Measurements from ENCODE around the gene EIF3F. TPM values are rescaled to one million over a fixed set of nuclear protein-coding genes. Genes with fewer than 3 reads are reported as not detected.

The EIF3F gene
- total RNA-seq, 1 donor from 2014 or later = 257 TPM

- no peak overlapping the region for H3K4me2 ChIP-seq
- TF ChIP-seq EZH2 (IDR thresholded peaks at IDR 0.05) = no peak
- no peak for TF ChIP-seq CTCF (IDR thresholded peaks at IDR 0.05)
- TF ChIP-seq EZH2phosphoT487 (IDR thresholded peaks at IDR 0.05) = no peak
- H3K79me2 ChIP-seq (ENCODE audit: low read depth) = no peaks in the 10 kb centered on the region
- H3K4me3 Mint-ChIP-seq = no peak overlapping the region
- peaks cover 5% of the 10 kb centered on the region for H3K4me1 Mint-ChIP-seq
- no peak overlapping the region for H3K4me3 ChIP-seq
- no peak overlapping the region for H2AFZ ChIP-seq (replicated peaks)
- no peak overlapping the region for H3K27ac Mint-ChIP-seq
- H3K9me3 ChIP-seq (ENCODE audit: low read depth) = no peaks in the 10 kb centered on the region
- no peaks in the 10 kb centered on the region for H3F3A ChIP-seq (ENCODE audit: low read depth)
- H3K27me3 ChIP-seq = peaks cover 44% of the 10 kb centered on the region
- no peak overlapping the region for H3K27ac ChIP-seq
- peaks cover 12% of the 10 kb centered on the region for H3K27me3 Mint-ChIP-seq (ENCODE audit: insufficient read depth, low read depth)
- H3K36me3 ChIP-seq = no peaks in the 10 kb centered on the region
- peaks cover 9% of the 10 kb centered on the region for H4K20me1 ChIP-seq (ENCODE audit: low read depth)
- H3K9me3 Mint-ChIP-seq = no peaks in the 10 kb centered on the region
- DNase-seq (ENCODE audit: low spot score) = no peak
- H3K9ac ChIP-seq = no peak overlapping the region
- H3K36me3 Mint-ChIP-seq = no peaks in the 10 kb centered on the region
- no peaks in the 10 kb centered on the region for H3K4me1 ChIP-seq
Measured at GRCh38 chr11:8025123-8025522, 38.0 kb downstream of the EIF3F start.

GRCh38 chr11:8025816-8026215, 38.7 kb downstream of the EIF3F start:
- DNase-seq (ENCODE audit: low spot score) = no peak
- no peak overlapping the region for H3K4me3 Mint-ChIP-seq
- Histone ChIP-seq H3K4me1 (no peaks in the 10 kb centered on the region), H3K27ac (no peak overlapping the region), H3K27me3 (peaks cover 43% of the 10 kb centered on the region), H3F3A (ENCODE audit: low read depth) (no peaks in the 10 kb centered on the region), H3K36me3 (no peaks in the 10 kb centered on the region), H3K9ac (no peak overlapping the region), H2AFZ (replicated peaks) (no peak overlapping the region), H3K4me3 (no peak overlapping the region), H3K4me2 (no peak overlapping the region), H3K9me3 (ENCODE audit: low read depth) (no peaks in the 10 kb centered on the region), H4K20me1 (ENCODE audit: low read depth) (peaks cover 2% of the 10 kb centered on the region), H3K79me2 (ENCODE audit: low read depth) (no peaks in the 10 kb centered on the region)
- no peak overlapping the region for H3K27ac Mint-ChIP-seq
- H3K27me3 Mint-ChIP-seq (ENCODE audit: insufficient read depth, low read depth) = peaks cover 7% of the 10 kb centered on the region
- H3K4me1 Mint-ChIP-seq = peaks cover 1% of the 10 kb centered on the region
- H3K9me3 Mint-ChIP-seq = no peaks in the 10 kb centered on the region
- no peaks in the 10 kb centered on the region for H3K36me3 Mint-ChIP-seq
- TF ChIP-seq EZH2 (IDR thresholded peaks at IDR 0.05) (no peak), CTCF (IDR thresholded peaks at IDR 0.05) (no peak), EZH2phosphoT487 (IDR thresholded peaks at IDR 0.05) (no peak)

- Histone ChIP-seq H3F3A (ENCODE audit: low read depth) (no peaks in the 10 kb centered on the region), H3K4me2 (no peak overlapping the region), H3K27ac (no peak overlapping the region), H3K27me3 (peaks cover 35% of the 10 kb centered on the region), H4K20me1 (ENCODE audit: low read depth) (no peaks in the 10 kb centered on the region), H2AFZ (replicated peaks) (no peak overlapping the region), H3K9ac (no peak overlapping the region), H3K79me2 (ENCODE audit: low read depth) (no peaks in the 10 kb centered on the region), H3K36me3 (no peaks in the 10 kb centered on the region), H3K4me1 (no peaks in the 10 kb centered on the region), H3K9me3 (ENCODE audit: low read depth) (no peaks in the 10 kb centered on the region), H3K4me3 (no peak overlapping the region)
- no peak for TF ChIP-seq CTCF (IDR thresholded peaks at IDR 0.05)
- no peak for TF ChIP-seq EZH2 (IDR thresholded peaks at IDR 0.05)
- TF ChIP-seq EZH2phosphoT487 (IDR thresholded peaks at IDR 0.05) = no peak
- H3K4me3 Mint-ChIP-seq = no peak overlapping the region
- H3K27ac Mint-ChIP-seq = no peak overlapping the region
- H3K27me3 Mint-ChIP-seq (ENCODE audit: insufficient read depth, low read depth) = peaks cover 3% of the 10 kb centered on the region
- no peaks in the 10 kb centered on the region for H3K9me3 Mint-ChIP-seq
- no peak for DNase-seq (ENCODE audit: low spot score)
- no peaks in the 10 kb centered on the region for H3K36me3 Mint-ChIP-seq
- peaks cover 3% of the 10 kb centered on the region for H3K4me1 Mint-ChIP-seq
Measured at GRCh38 chr11:8026982-8027381, 39.8 kb downstream of the EIF3F start.

Data from neural progenitor cell (in vitro differentiated cells).